A549 (cell line): ENCODE measurements around the gene MED13L. TPM values are rescaled to one million over a fixed set of nuclear protein-coding genes. Genes with fewer than 3 reads are reported as not detected.

Source experiments
- ATAC-seq, 2 experiments: fragments of 200-7000 bp in 1 of 2; fragments of >200 bp in 1 of 2; cut with Nextera tagmentation in 1 of 2; cut with Tn5 transposase in 1 of 2; 3 replicates each; pipeline versions ENCODE4 v1.8.0 to v1.9.1; 2018 to 2020; ENCODE audit warnings: mild to moderate bottlenecking in 1 of 2, moderate library complexity in 1 of 2
- CTCF ChIA-PET: fragments of 300-600 bp; sonication (Branson Sonifier 250); formaldehyde crosslinking; extraction: SDS; loops from one replicate; lab custom pipeline; 2021; ENCODE audit warnings: antibody characterized with exemption, inconsistent platforms; lab: Yijun Ruan, JAX
- POLR2A ChIA-PET: fragments of 350-600 bp; formaldehyde crosslinking; extraction: SDS; loops from one replicate; lab custom pipeline; 2021; ENCODE audit warnings: antibody characterized with exemption, inconsistent platforms; lab: Yijun Ruan, JAX
- DNase-seq, 2 experiments: peaks; one replicate each; pipeline versions ENCODE4 v3.0.0 to v3.0.0-alpha.2; 2011 to 2016; ENCODE audit warnings: low read depth in 1 of 2, low spot score in 1 of 2
- FAIRE-seq: peaks from 2 replicates; lab custom pipeline; 2011; peaks lifted over from hg19 to GRCh38; lab: Jason Lieb, UNC
- H3K27ac ChIP-seq, 2 experiments: fragments of >200 bp; sonication (Bioruptor Twin); formaldehyde crosslinking; 3 replicates each; pipeline ENCODE4 v1.5.1; 2016 to 2017
- H3K4me1 ChIP-seq: fragments of >200 bp; sonication (Bioruptor Twin); formaldehyde crosslinking; 3 replicates; pipeline ENCODE4 v1.6.1; 2016
- H3K4me2 ChIP-seq: fragments of >200 bp; sonication (Bioruptor Twin); formaldehyde crosslinking; 3 replicates; pipeline ENCODE4 v1.6.1; 2016
- H3K4me3 ChIP-seq: fragments of >200 bp; sonication (Bioruptor Twin); formaldehyde crosslinking; 3 replicates; pipeline ENCODE4 v1.5.1; 2016
- H3K9me3 ChIP-seq: fragments of >200 bp; sonication (Bioruptor Twin); formaldehyde crosslinking; 3 replicates; pipeline ENCODE4 v1.6.1; 2016
- ATOH8 ChIP-seq: fragments of 250-450 bp; sonication (Bioruptor Pico); IDR thresholded peaks from 2 replicates; pipeline ENCODE4 v1.5.0; 2020; ENCODE audit warnings: low read depth, mild to moderate bottlenecking, moderate library complexity
- BHLHE40 ChIP-seq: IDR thresholded peaks from 2 replicates; pipeline ENCODE4 v1.6.1; 2012; ENCODE audit warnings: low read depth, low read length, inconsistent platforms
- CTCF ChIP-seq: fragments of >200 bp; sonication (Bioruptor Twin); formaldehyde crosslinking; IDR thresholded peaks from 3 replicates; pipeline ENCODE4 v1.5.1; 2016
- EHMT2 ChIP-seq: fragments of 200-600 bp; sonication (generic); IDR thresholded peaks from 2 replicates; pipeline ENCODE4 v1.6.1; 2016; ENCODE audit warnings: antibody characterized with exemption, low read depth, mild to moderate bottlenecking, moderate library complexity
- FOSL2 ChIP-seq, 2 experiments: fragments of 450-650 bp in 1 of 2; fragments of >200 bp in 1 of 2; sonication (Bioruptor Twin) in 1 of 2; formaldehyde crosslinking; IDR thresholded peaks; 2 replicates each; pipeline versions ENCODE4 v1.5.0 to v1.6.1; 2016 to 2020; ENCODE audit warnings: mild to moderate bottlenecking in 1 of 2, moderate library complexity in 1 of 2
- GATA3 ChIP-seq: IDR thresholded peaks from 2 replicates; pipeline ENCODE4 v1.6.1; 2012; ENCODE audit warnings: borderline replicate concordance
- HES2 ChIP-seq: fragments of >200 bp; sonication (Bioruptor Twin); formaldehyde crosslinking; IDR thresholded peaks from 2 replicates; pipeline ENCODE4 v1.6.1; 2016
- HMGXB4 ChIP-seq: fragments of 250-450 bp; sonication (Bioruptor Pico); IDR thresholded peaks from 2 replicates; pipeline ENCODE4 v1.5.0; 2021; ENCODE audit warnings: mild to moderate bottlenecking, moderate library complexity, borderline replicate concordance
- HOXA7 ChIP-seq: fragments of 250-450 bp; sonication (Bioruptor Pico); IDR thresholded peaks from 2 replicates; pipeline ENCODE4 v1.5.0; 2020; ENCODE audit warnings: mild to moderate bottlenecking, moderate library complexity
- HOXB13 ChIP-seq: fragments of 250-450 bp; sonication (Bioruptor Pico); IDR thresholded peaks from 2 replicates; pipeline ENCODE4 v1.5.0; 2020; ENCODE audit warnings: low read depth, mild to moderate bottlenecking, moderate library complexity
- MAFK ChIP-seq: fragments of 450-650 bp; IDR thresholded peaks from 2 replicates; pipeline ENCODE4 v1.6.1; 2014; ENCODE audit not compliant: partially characterized antibody
- MAX ChIP-seq: IDR thresholded peaks from 2 replicates; pipeline ENCODE4 v1.6.1; 2012
- MAZ ChIP-seq: fragments of 150-350 bp; IDR thresholded peaks from 2 replicates; pipeline ENCODE4 v1.6.1; 2014; ENCODE audit warnings: antibody characterized with exemption, low read depth, low read length, borderline replicate concordance
- NPAS2 ChIP-seq: fragments of 250-450 bp; sonication (Bioruptor Pico); IDR thresholded peaks from 2 replicates; pipeline ENCODE4 v1.8.0; 2022; ENCODE audit warnings: mild to moderate bottlenecking, moderate library complexity, borderline replicate concordance
- PBX3 ChIP-seq: IDR thresholded peaks from 2 replicates; pipeline ENCODE4 v1.6.1; 2012
- RAD21 ChIP-seq, 2 experiments: fragments of >200 bp in 1 of 2; sonication (Bioruptor Twin) in 1 of 2; formaldehyde crosslinking in 1 of 2; IDR thresholded peaks in 1 of 2; conservative IDR thresholded peaks in 1 of 2; 2 replicates in 1 of 2; 3 replicates in 1 of 2; pipeline ENCODE4 v1.6.1; 2012 to 2018; ENCODE audit warnings: inconsistent platforms in 1 of 2
- RCOR1 ChIP-seq: fragments of 150-350 bp; IDR thresholded peaks from 2 replicates; pipeline ENCODE4 v1.6.1; 2014; ENCODE audit warnings: antibody characterized with exemption, low read length, low read depth
- RFX5 ChIP-seq: fragments of 450-650 bp; IDR thresholded peaks from 2 replicates; pipeline ENCODE4 v1.7.1; 2014; ENCODE audit warnings: antibody characterized with exemption, mild to moderate bottlenecking, moderate library complexity
- RNF2 ChIP-seq: fragments of 200-600 bp; sonication (generic); IDR thresholded peaks from 2 replicates; pipeline ENCODE4 v1.6.1; 2016; ENCODE audit warnings: low read depth, mild to moderate bottlenecking, antibody characterized with exemption, moderate library complexity, borderline replicate concordance
- SMC3 ChIP-seq: fragments of >200 bp; sonication (Bioruptor Twin); formaldehyde crosslinking; IDR thresholded peaks from 3 replicates; pipeline ENCODE4 v1.6.1; 2018; ENCODE audit warnings: inconsistent platforms
- TP53 ChIP-seq: fragments of 250-450 bp; sonication (Bioruptor Pico); IDR thresholded peaks from 2 replicates; pipeline ENCODE4 v1.5.0; 2021; ENCODE audit warnings: mild to moderate bottlenecking, moderate library complexity
- USF2 ChIP-seq: fragments of 450-650 bp; IDR thresholded peaks from 2 replicates; pipeline ENCODE4 v1.6.1; 2014; ENCODE audit warnings: antibody characterized with exemption
- ZC3H11A ChIP-seq: fragments of 450-650 bp; IDR thresholded peaks from 2 replicates; pipeline ENCODE4 v1.6.1; 2014; ENCODE audit warnings: antibody characterized with exemption, mild to moderate bottlenecking
- ZNF302 ChIP-seq: fragments of 250-450 bp; sonication (Bioruptor Pico); IDR thresholded peaks from 2 replicates; pipeline ENCODE4 v1.9.0; 2021; ENCODE audit warnings: inconsistent platforms, mild to moderate bottlenecking, moderate library complexity
- WGBS: methylation state at CpG from one replicate; pipeline ENCODE4 v1.1.6; 2017; ENCODE audit errors: missing lambda C conversion rate; 5-methylcytosine and 5-hydroxymethylcytosine counted together
- polyA plus RNA-seq, 4 experiments: library from polyadenylated mRNA; depleted of rRNA in 3 of 4; stranded (reverse); fragments of >200 nt; fragmentation: RNase III in 1 of 4; extraction: RNeasy Plus Mini Kit Qiagen cat#74134 plus additional on column Dnase treatment in 1 of 4; gene quantifications; 2 replicates in 3 of 4; 3 replicates in 1 of 4; pipeline ENCODE4 v1.2.3, GENCODE V29; 2011 to 2017

The MED13L gene
- polyA plus RNA-seq, 2 of the 4 experiments (the other 2 are of a cell fraction) = 23.2 to 134 TPM

GRCh38 chr12:116066381-116067230 lies 210.9 kb downstream of the MED13L start:
- ChIA-PET POLR2A (no interaction called here), CTCF (interaction anchor here (0.6 to 2.0 kb wide), 9 partner anchors 8 to 533 kb away, joined by 3 to 10 read pairs (median 3); no protein-coding TSS in a partner anchor)
- peaks cover 14% of the 10 kb centered on the region; the same call in 2 of the 3 replicates for H3K4me1 ChIP-seq
- no peak overlapping the region for H3K27ac ChIP-seq
- no peaks in the 10 kb centered on the region for H3K9me3 ChIP-seq
- H3K4me2 ChIP-seq = no peak overlapping the region
- ATAC-seq (peak; percentile 75 to 81; a peak in 5 of 6 replicates), FAIRE-seq (peak; percentile 76), DNase-seq (peak; percentile 34 to 72)
- 30% methylated on average over 7 of the region's 7 CpGs for WGBS
- no peak overlapping the region for H3K4me3 ChIP-seq
- TF ChIP-seq HOXA7 (CRISPR knock-in tag) = no peak
- TF ChIP-seq CTCF = peak; percentile 88
- TF ChIP-seq RNF2 = no peak
- peak; percentile 44 for TF ChIP-seq USF2
- no peak for TF ChIP-seq GATA3
- TF ChIP-seq BHLHE40 = no peak
- TF ChIP-seq RAD21 (conservative IDR thresholded peaks at IDR 0.05 in 1 of 2, IDR thresholded peaks at IDR 0.05 in 1 of 2) = peak; percentile 72 to 77
- no peak for TF ChIP-seq FOSL2 (IDR thresholded peaks at IDR 0.05)
- TF ChIP-seq FOSL2 (CRISPR knock-in tag; IDR thresholded peaks at IDR 0.05) = no peak
- TF ChIP-seq RCOR1 = no peak
- TF ChIP-seq ZNF302 (CRISPR knock-in tag) = no peak
- no peak for TF ChIP-seq RFX5
- TF ChIP-seq MAZ = no peak
- TF ChIP-seq MAX = 0 out of 2 replicates have a peak, but pooled peaks have one; percentile 23
- peak; percentile 84 for TF ChIP-seq SMC3
- no peak for TF ChIP-seq HES2
- no peak for TF ChIP-seq PBX3
- no peak for TF ChIP-seq NPAS2

- Histone ChIP-seq H3K4me3 (no peak overlapping the region), H3K27ac (no peak overlapping the region), H3K9me3 (no peaks in the 10 kb centered on the region), H3K4me2 (no peak overlapping the region)
- no peak for DNase-seq
- CTCF ChIA-PET = interaction anchor here (0.9 to 2.0 kb wide), 5 partner anchors 9 to 534 kb away, joined by 3 to 6 read pairs (median 3); no protein-coding TSS in a partner anchor
- POLR2A ChIA-PET = no interaction called here
- no peak for ATAC-seq
- no peak for FAIRE-seq
- WGBS = 95% methylated on average over 1 of the region's 1 CpG
- no peak for TF ChIP-seq TP53 (CRISPR knock-in tag)
- no peak for TF ChIP-seq EHMT2
- TF ChIP-seq ZC3H11A = no peak
- TF ChIP-seq MAFK = peak; percentile 81
- TF ChIP-seq HOXB13 (CRISPR knock-in tag) = no peak
- TF ChIP-seq HMGXB4 (CRISPR knock-in tag) = no peak
- TF ChIP-seq ATOH8 (CRISPR knock-in tag) = no peak
- TF ChIP-seq MAX = no peak
- TF ChIP-seq, all 56 proteins: peak for 1
- H3K4me1 ChIP-seq = peaks cover 19% of the 10 kb centered on the region; the same call in 2 of the 3 replicates
Observed at GRCh38 chr12:116065606-116066005, 211.9 kb downstream of the MED13L start.
